ENCODE results near the gene PIGK. TPM values are rescaled to one million over a fixed set of nuclear protein-coding genes. Genes with fewer than 3 reads are reported as not detected.

The PIGK gene
- total RNA-seq, 1 donor from 2014 or later: 24.1 TPM

DNA sequence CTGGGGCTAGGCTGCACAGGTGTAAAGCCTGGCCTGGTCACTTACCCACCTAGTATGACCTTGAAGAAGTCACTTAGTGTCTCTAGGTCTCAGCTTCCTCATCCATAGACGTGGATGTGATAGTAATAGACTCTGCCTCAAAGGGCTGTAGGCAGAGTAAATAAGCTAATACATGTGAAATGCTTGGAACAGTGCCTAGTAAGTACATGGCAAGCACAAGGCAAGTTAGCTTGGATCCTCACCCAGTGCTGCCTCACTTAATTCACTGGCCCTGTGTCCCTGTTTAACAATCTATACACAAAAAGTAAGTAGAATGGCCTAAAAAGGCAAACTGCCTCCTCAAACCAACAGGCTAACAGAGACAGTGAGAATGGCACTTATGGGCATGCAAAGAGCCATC is 167.8 kb downstream of the PIGK start:
- no peak for DNase-seq (ENCODE audit: low spot score)
- intact Hi-C loops (cut with DNase I): no loop called here

DNA sequence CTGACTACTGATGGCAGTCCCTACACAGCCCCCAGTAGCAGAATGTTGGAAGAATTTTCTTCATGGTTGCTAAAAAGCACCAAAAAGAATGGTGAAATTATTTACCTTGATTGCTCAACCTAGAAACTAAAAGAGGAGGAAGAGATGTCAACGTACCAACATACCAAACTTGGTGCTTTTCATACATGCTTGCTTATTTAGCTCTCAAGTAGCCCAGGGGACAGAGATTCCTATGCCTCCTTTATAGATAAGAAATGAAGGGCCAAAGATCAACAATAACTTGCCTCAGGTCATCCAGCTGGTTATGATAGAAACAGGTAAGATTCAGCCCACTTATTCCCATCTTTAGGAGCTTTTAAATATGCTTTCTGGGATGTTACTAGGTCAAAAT is 170.6 kb downstream of the PIGK start:
- DNase-seq (ENCODE audit: low spot score): no peak
- intact Hi-C loops (cut with DNase I): no loop called here

DNA sequence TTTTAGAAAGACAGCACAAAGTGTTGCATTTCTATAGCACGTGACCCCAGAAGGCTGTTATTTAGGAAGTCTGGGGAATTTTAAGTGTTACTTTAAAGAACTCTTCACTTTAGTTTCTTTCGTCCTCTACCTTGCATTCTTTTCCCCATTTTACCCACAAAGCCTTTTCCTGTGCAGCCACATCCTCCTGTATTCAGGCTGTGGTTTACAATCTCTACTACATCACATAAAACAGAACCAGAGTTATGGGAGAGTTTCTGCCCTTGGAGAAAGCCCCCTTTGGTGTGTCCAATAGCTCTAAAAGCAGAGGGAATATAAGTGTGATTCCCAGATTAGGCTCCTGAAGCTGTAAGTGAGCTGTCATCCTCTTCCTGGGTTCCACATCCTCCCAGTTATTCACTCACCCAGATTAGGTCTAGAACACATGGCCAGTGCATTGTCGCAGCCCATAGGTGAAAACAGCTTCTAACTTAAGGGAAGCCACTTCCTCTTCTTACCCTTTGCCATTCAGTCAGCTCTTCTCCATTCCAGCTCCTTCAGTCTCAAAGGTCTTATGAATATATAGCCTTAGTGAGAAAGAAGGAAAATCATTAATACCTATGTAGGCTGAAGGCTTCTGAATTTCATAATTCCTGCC is 171.1 kb downstream of the PIGK start:
- DNase-seq (ENCODE audit: low spot score): no peak
- intact Hi-C loops (cut with DNase I): no loop called here

DNA sequence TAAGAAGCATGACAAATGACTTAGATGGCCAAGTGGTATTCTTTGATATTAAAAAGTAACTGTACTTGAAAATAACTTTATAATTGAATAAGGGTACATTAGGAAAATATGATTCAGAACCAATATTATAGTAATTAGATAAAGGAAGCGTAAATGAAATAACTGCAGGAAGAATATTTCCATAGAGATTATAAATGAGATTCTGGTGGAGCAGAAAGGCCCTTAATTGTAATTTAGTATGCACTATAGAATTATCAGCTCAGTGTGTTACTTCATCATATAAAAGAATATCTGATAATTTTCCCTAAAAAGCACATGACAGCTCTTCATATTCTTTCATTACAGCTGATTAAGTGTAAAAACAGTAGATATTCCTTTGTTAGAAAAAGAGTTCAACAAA is 171.7 kb downstream of the PIGK start:
- intact Hi-C loops (cut with DNase I): no loop called here
- no peak for DNase-seq (ENCODE audit: low spot score)

DNA sequence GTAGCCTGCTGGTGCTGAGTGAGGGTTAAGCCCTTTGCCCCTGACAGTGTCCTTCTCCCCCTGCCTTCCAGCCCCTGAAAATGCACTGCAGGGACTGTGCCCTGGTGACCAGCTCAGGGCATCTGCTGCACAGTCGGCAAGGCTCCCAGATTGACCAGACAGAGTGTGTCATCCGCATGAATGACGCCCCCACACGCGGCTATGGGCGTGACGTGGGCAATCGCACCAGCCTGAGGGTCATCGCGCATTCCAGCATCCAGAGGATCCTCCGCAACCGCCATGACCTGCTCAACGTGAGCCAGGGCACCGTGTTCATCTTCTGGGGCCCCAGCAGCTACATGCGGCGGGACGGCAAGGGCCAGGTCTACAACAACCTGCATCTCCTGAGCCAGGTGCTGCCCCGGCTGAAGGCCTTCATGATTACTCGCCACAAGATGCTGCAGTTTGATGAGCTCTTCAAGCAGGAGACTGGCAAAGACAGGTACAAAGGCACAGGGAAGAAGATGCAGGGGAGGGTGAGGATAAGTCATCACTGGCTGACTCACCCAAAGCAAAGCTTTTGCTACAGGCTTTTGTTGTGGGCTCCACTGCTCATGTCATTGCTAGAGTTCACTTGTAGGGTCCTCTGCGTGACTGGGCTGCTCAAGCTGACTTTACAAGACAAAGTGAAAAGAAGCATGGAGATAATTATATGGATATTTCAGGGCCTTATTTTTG is 174.9 kb downstream of the PIGK start:
- intact Hi-C loops (cut with DNase I): no loop called here
- DNase-seq (ENCODE audit: low spot score): no peak

DNA sequence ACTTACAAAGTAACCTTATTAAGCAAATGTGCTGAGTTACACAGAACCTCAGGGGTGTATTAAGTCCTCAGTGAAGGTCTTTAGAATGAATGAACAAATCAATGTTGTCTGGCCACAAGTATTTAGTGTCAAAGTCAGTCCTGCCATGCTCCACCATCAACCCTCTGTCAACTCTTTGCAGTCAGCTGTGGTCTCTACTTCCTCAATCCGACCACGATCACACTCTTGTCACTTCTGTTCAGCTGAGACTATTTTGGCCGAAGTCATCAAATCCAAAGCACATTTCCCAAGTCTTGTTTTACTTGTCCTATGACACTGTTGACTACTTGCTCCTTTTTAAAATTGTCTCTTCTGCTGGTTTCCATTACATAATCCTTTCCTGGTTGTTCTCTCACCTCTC is 178.4 kb downstream of the PIGK start:
- intact Hi-C loops (cut with DNase I): no loop called here
- no peak for DNase-seq (ENCODE audit: low spot score)

DNA sequence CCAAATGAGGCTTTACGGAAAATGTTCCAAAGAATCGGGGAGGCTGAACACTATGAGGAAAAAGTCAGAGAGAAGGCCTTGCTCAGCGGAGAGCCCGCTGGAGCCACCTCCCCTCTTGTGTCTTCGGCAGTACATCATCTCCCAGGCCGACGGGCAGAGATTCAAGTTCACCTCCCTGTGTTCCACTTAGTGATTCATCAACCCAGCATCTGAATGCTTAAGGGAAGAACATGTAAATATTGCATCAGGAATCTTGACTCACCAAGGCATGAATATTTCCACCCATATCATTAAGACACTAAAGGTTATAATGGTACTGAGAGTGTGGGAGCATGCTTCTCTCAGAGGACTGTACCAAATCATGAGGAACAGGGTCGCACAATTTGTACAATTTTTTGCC is 179.5 kb downstream of the PIGK start:
- intact Hi-C loops (cut with DNase I): no loop called here
- no peak for DNase-seq (ENCODE audit: low spot score)

DNA sequence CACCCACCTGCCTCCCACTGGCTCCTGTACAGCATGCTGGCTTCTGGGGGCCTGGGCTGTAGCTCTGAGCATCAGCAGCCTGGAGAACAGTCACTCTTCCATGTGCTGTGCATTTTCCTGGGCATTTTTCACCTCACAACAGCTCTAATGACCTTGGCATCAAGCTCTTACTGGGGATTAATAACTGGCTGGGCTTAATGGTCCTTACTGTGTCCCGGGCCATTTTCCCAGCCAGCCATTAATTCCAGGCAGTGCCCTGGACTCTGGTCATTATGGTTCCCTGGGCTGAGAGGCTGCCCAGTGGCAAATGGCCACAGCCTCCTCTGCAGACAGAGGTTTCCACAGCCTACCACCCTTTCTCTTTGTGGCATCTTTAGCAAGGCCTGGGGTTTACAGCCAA is 180.1 kb downstream of the PIGK start:
- intact Hi-C loops (cut with DNase I): no loop called here
- no peak for DNase-seq (ENCODE audit: low spot score)

Small RNAs within 50 kb of the gene (microRNA-seq; reads per million reads assigned to microRNA genes)
- gene MIR7156: not detected

Other genes with a start within 250 kb of the PIGK start
- 1.3 TPM for gene AK5, start 62.6 kb upstream of the PIGK start, total RNA-seq